ENCODE measurements around the gene TBC1D7.
"Not testable (repeated sequence)": the region's sequence is repeated elsewhere in the genome, so short reads cannot be mapped to it uniquely, and the experiment has no call there.

TBC1D7 gene

GRCh38 chr6:13355999-13356785 is 27.9 kb upstream of the TBC1D7 start:
- DNase-seq = no peak

- no peak for DNase-seq
Observed at GRCh38 chr6:13355043-13355945, 27.0 kb upstream of the TBC1D7 start.

- no peak for DNase-seq
Observed at GRCh38 chr6:13354331-13355042, 26.1 kb upstream of the TBC1D7 start.

- DNase-seq = no peak
Observed at GRCh38 chr6:13352165-13352564, 23.8 kb upstream of the TBC1D7 start.

GRCh38 chr6:13351271-13351670 is 22.9 kb upstream of the TBC1D7 start:
- DNase-seq = no peak

- DNase-seq = no peak
Observed at GRCh38 chr6:13349811-13350506, 21.6 kb upstream of the TBC1D7 start.

- no peak for DNase-seq
Observed at GRCh38 chr6:13348334-13349113, 20.2 kb upstream of the TBC1D7 start.

GRCh38 chr6:13346245-13346644 is 17.9 kb upstream of the TBC1D7 start:
- DNase-seq = no peak

- DNase-seq = no peak
Observed at GRCh38 chr6:13342414-13343019, 14.2 kb upstream of the TBC1D7 start.

- no peak for DNase-seq
Observed at GRCh38 chr6:13339863-13340630, 11.7 kb upstream of the TBC1D7 start.

GRCh38 chr6:13338038-13338437 is 9.7 kb upstream of the TBC1D7 start:
- DNase-seq = no peak

- peak; percentile 72 for DNase-seq
Observed at GRCh38 chr6:13336553-13336952, 8.2 kb upstream of the TBC1D7 start.

GRCh38 chr6:13334953-13335352 is 6.6 kb upstream of the TBC1D7 start:
- DNase-seq = no peak

GRCh38 chr6:13332349-13332706 is 4.0 kb upstream of the TBC1D7 start:
- no peak for DNase-seq

GRCh38 chr6:13331516-13332348 is 3.4 kb upstream of the TBC1D7 start:
- no peak for DNase-seq

GRCh38 chr6:13328875-13329183 is 492 bp upstream of the TBC1D7 start:
- DNase-seq = no peak

GRCh38 chr6:13327691-13328075 is 654 bp downstream of the TBC1D7 start:
- no peak for DNase-seq

GRCh38 chr6:13326031-13326586 is 2.2 kb downstream of the TBC1D7 start:
- DNase-seq = not testable (repeated sequence)

GRCh38 chr6:13319891-13320564 is 8.3 kb downstream of the TBC1D7 start:
- no peak for DNase-seq
